Ascending aorta (tissue), 2 donors: Measurements from ENCODE around the gene ALDOA. TPM values are rescaled to one million over a fixed set of nuclear protein-coding genes. Genes with fewer than 3 reads are reported as not detected.
A peak's percentile ranks its signal among the peaks of the same experiment; 100 is the strongest.

ENCODE experiments used
- DNase-seq, 2 donors: peaks; one replicate each; pipeline ENCODE4 v3.0.0-alpha.2; 2019; ENCODE audit warnings: low spot score in 2 of 2
- H3K27ac ChIP-seq, 2 donors: fragments of 200-600 bp; sonication (generic); one replicate each; pipeline ENCODE4 v1.5.1; 2016 to 2017; ENCODE audit warnings: mild to moderate bottlenecking in 1 of 2
- H3K27me3 ChIP-seq: fragments of 200-600 bp; sonication (generic); one replicate; pipeline ENCODE4 v1.5.1; 2017
- H3K36me3 ChIP-seq, 2 donors: fragments of 200-600 bp; sonication (generic); one replicate each; pipeline ENCODE4 v1.5.1; 2016
- H3K4me1 ChIP-seq, 2 donors: fragments of 200-600 bp; sonication (generic); one replicate each; pipeline ENCODE4 v1.5.1; 2016 to 2017; ENCODE audit warnings: mild to moderate bottlenecking in 1 of 2
- H3K4me3 ChIP-seq, 2 donors: fragments of 200-600 bp; sonication (generic); one replicate each; pipeline ENCODE4 v1.5.1; 2016 to 2017; ENCODE audit warnings: mild to moderate bottlenecking in 1 of 2
- H3K9me3 ChIP-seq, 2 donors: fragments of 200-600 bp; sonication (generic); one replicate each; pipeline ENCODE4 v1.5.1; 2016
- CTCF ChIP-seq, 3 experiments: fragments of 200-600 bp in 2 of 3; fragments of 450-650 bp in 1 of 3; sonication (generic) in 2 of 3; IDR thresholded peaks; one replicate each; pipeline ENCODE4 v1.5.1; 2016 to 2019; ENCODE audit warnings: antibody characterized with exemption in 3 of 3, mild to moderate bottlenecking in 1 of 3, moderate library complexity in 1 of 3
- intact Hi-C: fragments of 100-400 bp; cut with DNase I; formaldehyde crosslinking; loops from one replicate; pipeline ENCODE4 v1.15.1; 2023
- total RNA-seq: library from RNA; depleted of rRNA; stranded (reverse); fragments of >200 nt; gene quantifications from one replicate; pipeline ENCODE4 v1.1.0, GENCODE V29; 2016

ALDOA gene
- total RNA-seq, 1 donor from 2014 or later: 1,202 TPM

GRCh38 chr16:30082545-30083090 lies 17.1 kb downstream of the ALDOA start:
- Histone ChIP-seq H3K36me3 (peaks cover 59 to 77% of the 10 kb centered on the region in 2 donors), H3K4me3 (no peak overlapping the region), H3K9me3 (no peaks in the 10 kb centered on the region), H3K4me1 (peaks cover 0 to 7% of the 10 kb centered on the region in 2 donors), H3K27ac (no peak overlapping the region), H3K27me3 (no peaks in the 10 kb centered on the region)
- TF ChIP-seq CTCF (IDR thresholded peaks at IDR 0.05): no peak
- no peak for DNase-seq
- intact Hi-C loops: no loop called here

- Histone ChIP-seq H3K4me1 (peaks cover 0 to 5% of the 10 kb centered on the region in 2 donors), H3K27ac (no peak overlapping the region), H3K9me3 (no peaks in the 10 kb centered on the region), H3K4me3 (no peak overlapping the region), H3K36me3 (peaks cover 59 to 70% of the 10 kb centered on the region in 2 donors), H3K27me3 (no peaks in the 10 kb centered on the region)
- no peak for TF ChIP-seq CTCF (IDR thresholded peaks at IDR 0.05)
- no peak for DNase-seq
- intact Hi-C loops: no loop called here
Measured at GRCh38 chr16:30083216-30084055, 17.9 kb downstream of the ALDOA start.

GRCh38 chr16:30084096-30084815 lies 18.7 kb downstream of the ALDOA start:
- Histone ChIP-seq H3K27ac (peak overlapping the region; percentile 48 to 76), H3K27me3 (no peaks in the 10 kb centered on the region), H3K36me3 (peaks cover 52 to 62% of the 10 kb centered on the region in 2 donors), H3K4me3 (no peak overlapping the region), H3K4me1 (peaks cover 0 to 3% of the 10 kb centered on the region in 2 donors), H3K9me3 (no peaks in the 10 kb centered on the region)
- intact Hi-C loops: no loop called here
- no peak for TF ChIP-seq CTCF (IDR thresholded peaks at IDR 0.05)
- DNase-seq: no peak

GRCh38 chr16:30084816-30085159 lies 19.2 kb downstream of the ALDOA start:
- Histone ChIP-seq H3K9me3 (no peaks in the 10 kb centered on the region), H3K4me3 (no peak overlapping the region), H3K4me1 (peaks cover 0 to 3% of the 10 kb centered on the region in 2 donors), H3K27me3 (no peaks in the 10 kb centered on the region), H3K36me3 (peaks cover 47 to 56% of the 10 kb centered on the region in 2 donors), H3K27ac (peak overlapping the region; percentile 48 to 76)
- no peak for TF ChIP-seq CTCF (IDR thresholded peaks at IDR 0.05)
- peak in 1 of 2 donors; percentile 77 for DNase-seq
- intact Hi-C loops: no loop called here

GRCh38 chr16:30085247-30085646 lies 19.7 kb downstream of the ALDOA start:
- Histone ChIP-seq H3K27me3 (no peaks in the 10 kb centered on the region), H3K36me3 (peaks cover 45 to 52% of the 10 kb centered on the region in 2 donors), H3K27ac (peak overlapping the region; percentile 48 to 76), H3K4me1 (peaks cover 0 to 3% of the 10 kb centered on the region in 2 donors), H3K4me3 (no peak overlapping the region), H3K9me3 (no peaks in the 10 kb centered on the region)
- intact Hi-C loops: no loop called here
- DNase-seq: no peak
- no peak for TF ChIP-seq CTCF (IDR thresholded peaks at IDR 0.05)
